ENCODE measurements around the gene WDR86. TPM values are rescaled to one million over a fixed set of nuclear protein-coding genes. Genes with fewer than 3 reads are reported as not detected.

Gene WDR86
- total RNA-seq, 4 donors from 2014 or later, result 1.4 to 2.4 (median 2.0) TPM; not detected in 1

DNA sequence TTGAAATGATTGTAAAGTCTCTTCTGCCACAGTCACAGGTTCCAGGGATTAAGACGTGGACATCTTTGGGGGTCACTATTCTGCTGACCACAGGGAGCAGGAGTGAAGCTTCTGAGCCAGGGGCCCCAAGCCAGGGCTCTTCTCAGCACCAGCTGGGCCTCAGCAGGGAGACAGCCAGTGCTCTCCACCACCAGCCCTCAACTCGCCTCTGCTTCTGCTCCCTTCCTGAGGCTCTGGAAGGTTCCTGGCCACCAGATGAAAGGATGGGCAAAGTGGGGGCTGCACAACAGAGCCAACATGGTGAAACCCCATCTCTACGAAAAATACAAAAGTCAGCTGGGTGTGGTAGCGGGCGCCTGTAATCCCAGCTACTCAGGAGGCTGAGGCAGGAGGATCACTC is 41.3 kb upstream of the WDR86 start:
- no peak overlapping the region for H3K4me3 ChIP-seq (ENCODE audit: low read depth, poor library complexity, severe bottlenecking)
- TF ChIP-seq, protein P1, sequence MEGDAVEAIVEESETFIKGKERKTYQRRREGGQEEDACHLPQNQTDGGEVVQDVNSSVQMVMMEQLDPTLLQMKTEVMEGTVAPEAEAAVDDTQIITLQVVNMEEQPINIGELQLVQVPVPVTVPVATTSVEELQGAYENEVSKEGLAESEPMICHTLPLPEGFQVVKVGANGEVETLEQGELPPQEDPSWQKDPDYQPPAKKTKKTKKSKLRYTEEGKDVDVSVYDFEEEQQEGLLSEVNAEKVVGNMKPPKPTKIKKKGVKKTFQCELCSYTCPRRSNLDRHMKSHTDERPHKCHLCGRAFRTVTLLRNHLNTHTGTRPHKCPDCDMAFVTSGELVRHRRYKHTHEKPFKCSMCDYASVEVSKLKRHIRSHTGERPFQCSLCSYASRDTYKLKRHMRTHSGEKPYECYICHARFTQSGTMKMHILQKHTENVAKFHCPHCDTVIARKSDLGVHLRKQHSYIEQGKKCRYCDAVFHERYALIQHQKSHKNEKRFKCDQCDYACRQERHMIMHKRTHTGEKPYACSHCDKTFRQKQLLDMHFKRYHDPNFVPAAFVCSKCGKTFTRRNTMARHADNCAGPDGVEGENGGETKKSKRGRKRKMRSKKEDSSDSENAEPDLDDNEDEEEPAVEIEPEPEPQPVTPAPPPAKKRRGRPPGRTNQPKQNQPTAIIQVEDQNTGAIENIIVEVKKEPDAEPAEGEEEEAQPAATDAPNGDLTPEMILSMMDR (IDR thresholded peaks at IDR 0.05), result no peak
- TF ChIP-seq POLR2A (IDR thresholded peaks at IDR 0.05), result no peak
- no peak for DNase-seq (ENCODE audit: low spot score in 2 of 2)
- intact Hi-C loops (cut with DNase I; ENCODE audit: low total_unique reads), result no loop called here
- WGBS, 2 donors, result 82 to 89% methylated on average over 5 of the region's 5 CpGs

DNA sequence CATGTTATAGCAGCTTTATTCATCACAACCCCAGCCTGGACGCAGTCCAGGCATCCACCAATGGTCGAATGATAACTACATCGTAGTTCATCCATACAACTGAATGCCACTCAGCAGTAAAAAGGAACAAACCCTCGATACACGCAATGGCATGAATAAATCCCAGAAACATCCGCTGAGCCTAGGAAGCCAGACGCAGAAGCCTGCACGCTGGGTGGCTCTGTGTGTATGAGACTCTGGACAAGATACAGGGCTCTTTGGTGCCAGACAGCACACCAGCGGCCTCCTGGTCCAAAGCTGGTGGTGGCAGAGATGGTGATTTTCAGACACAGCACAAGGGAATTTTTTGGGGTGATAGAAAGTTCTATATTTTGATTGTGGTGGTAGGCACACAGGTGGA is 40.2 kb upstream of the WDR86 start:
- TF ChIP-seq POLR2A (IDR thresholded peaks at IDR 0.05), result no peak
- TF ChIP-seq, protein P1 (IDR thresholded peaks at IDR 0.05), result no peak
- 82 to 89% methylated on average over 9 of the region's 9 CpGs for WGBS, 2 donors
- no peak overlapping the region for H3K4me3 ChIP-seq (ENCODE audit: low read depth, poor library complexity, severe bottlenecking)
- peak in 1 of 2 donors; percentile 58 for DNase-seq (ENCODE audit: low spot score in 2 of 2)
- intact Hi-C loops (cut with DNase I; ENCODE audit: low total_unique reads), result no loop called here

DNA sequence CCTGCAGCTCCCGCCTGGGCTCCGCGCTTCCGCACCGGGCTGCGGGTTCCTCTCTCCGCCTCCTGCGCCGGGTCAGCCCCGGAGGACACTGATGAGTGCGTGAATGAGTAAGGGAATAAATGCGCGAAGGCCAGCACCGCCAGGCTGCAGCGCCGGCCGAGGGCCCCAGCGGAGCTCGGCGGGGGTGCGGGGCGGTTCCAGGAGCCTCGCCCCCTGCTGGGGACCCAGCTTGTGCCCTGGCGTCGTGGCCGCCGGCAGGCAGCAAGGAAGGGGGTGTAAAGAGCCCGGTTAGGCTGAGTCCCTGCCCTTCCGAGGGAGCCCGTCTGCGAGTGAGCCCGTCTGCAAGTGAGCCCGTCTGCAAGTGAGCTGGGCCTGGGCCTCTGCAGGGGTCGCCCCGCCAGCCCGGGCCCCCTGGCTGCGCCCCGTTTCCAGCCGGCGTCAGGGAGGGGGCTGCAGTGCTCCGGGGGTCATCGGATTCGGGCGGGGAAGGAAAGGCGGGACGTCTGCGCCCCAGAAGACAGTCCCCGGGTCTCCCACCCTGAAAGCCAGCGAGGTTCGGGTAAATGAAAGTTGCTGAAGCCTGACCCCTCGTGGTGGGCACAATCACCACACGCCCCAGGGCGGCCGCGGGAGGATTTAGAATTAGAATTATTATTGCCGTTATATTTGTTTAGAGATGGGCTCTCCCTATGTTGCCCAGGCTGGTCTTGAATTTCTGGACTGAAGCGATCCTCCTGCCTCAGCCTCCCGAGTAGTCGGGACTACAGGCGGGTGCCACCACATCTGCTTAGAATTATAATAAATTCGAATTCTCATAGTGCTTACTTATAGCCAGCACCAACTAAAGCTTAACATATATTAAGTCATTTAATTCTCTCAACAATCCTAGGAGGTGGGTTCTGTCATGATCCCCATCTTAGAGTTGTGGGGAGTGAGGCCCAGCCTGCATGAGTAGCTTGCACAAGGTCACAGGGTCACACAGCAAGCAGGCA is 38.7 kb upstream of the WDR86 start:
- 12 to 15% methylated on average over 41 to 42 of the region's 61 CpGs for WGBS, 2 donors
- H3K4me3 ChIP-seq (ENCODE audit: low read depth, poor library complexity, severe bottlenecking), result peak overlapping the region; percentile 26
- intact Hi-C loops (cut with DNase I; ENCODE audit: low total_unique reads), result no loop called here
- TF ChIP-seq, protein P1 (IDR thresholded peaks at IDR 0.05), result no peak
- no peak for TF ChIP-seq POLR2A (IDR thresholded peaks at IDR 0.05)
- peak; percentile 56 to 94 for DNase-seq (ENCODE audit: low spot score in 2 of 2)

DNA sequence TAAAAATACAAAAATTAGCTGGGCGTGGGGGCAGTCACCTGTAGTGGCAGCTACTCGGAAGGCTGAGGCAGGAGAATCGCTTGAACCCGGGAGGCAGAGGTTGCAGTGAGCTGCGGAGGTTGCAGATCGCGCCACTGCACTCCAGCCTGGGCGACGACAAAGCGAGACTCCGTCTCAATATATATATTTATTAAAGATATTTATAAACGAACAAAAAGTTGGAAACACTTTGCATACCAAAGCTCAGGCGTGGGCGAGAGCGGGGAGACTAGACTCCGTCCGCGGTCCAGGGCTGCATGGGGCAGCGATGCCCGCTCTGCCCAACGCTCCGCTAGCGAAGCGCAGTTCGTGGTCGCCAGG is 38.0 kb upstream of the WDR86 start:
- intact Hi-C loops (cut with DNase I; ENCODE audit: low total_unique reads), result no loop called here
- H3K4me3 ChIP-seq (ENCODE audit: low read depth, poor library complexity, severe bottlenecking), result no peak overlapping the region
- 70 to 84% methylated on average over 26 of the region's 26 CpGs for WGBS, 2 donors
- no peak for DNase-seq (ENCODE audit: low spot score in 2 of 2)
- TF ChIP-seq, protein P1 (IDR thresholded peaks at IDR 0.05), result no peak
- no peak for TF ChIP-seq POLR2A (IDR thresholded peaks at IDR 0.05)

DNA sequence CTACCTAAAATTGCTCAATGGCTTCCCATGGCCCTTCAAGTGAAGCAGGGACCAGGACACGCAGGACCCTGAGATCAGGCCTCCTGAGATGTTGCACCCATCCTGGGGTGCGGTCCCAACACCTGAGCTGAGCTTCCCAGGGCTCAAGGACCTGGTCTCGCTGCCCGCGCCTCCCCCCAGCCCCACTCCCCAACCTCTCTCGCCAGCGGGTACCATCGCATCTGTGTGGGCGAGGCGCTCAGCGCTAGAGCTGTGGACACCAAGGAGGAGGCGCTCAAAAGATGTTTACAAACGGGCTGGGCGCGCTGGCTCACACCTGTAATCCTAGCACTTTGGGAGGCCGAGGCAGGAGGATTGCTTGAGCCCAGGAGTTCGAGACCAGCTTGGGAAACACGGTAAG is 37.5 kb upstream of the WDR86 start:
- 96 to 97% methylated on average over 18 of the region's 18 CpGs for WGBS, 2 donors
- TF ChIP-seq POLR2A (IDR thresholded peaks at IDR 0.05), result no peak
- TF ChIP-seq, protein P1 (IDR thresholded peaks at IDR 0.05), result no peak
- no peak for DNase-seq (ENCODE audit: low spot score in 2 of 2)
- H3K4me3 ChIP-seq (ENCODE audit: low read depth, poor library complexity, severe bottlenecking), result no peak overlapping the region
- intact Hi-C loops (cut with DNase I; ENCODE audit: low total_unique reads), result no loop called here
